GM18511 (cell line): Measurements from ENCODE around the gene MEIOSIN.
"Not testable (repeated sequence)": the region's sequence is repeated elsewhere in the genome, so short reads cannot be mapped to it uniquely, and the experiment has no call there.

Experiments used
- ATAC-seq: cut with Tn5 transposase; IDR thresholded peaks from one replicate; pipeline ENCODE4 v1.9.1; 2021; ENCODE audit warnings: mild to moderate bottlenecking, moderate library complexity; ENCODE audit not compliant: unreplicated experiment

MEIOSIN gene

GRCh38 chr19:45717983-45718650, 15.1 kb upstream of the MEIOSIN start:
- ATAC-seq = no peak

- ATAC-seq = not testable (repeated sequence)
Measured at GRCh38 chr19:45720065-45720464, 13.2 kb upstream of the MEIOSIN start.

- not testable (repeated sequence) for ATAC-seq
Measured at GRCh38 chr19:45728683-45729082, 4.6 kb upstream of the MEIOSIN start.

- no peak for ATAC-seq
Measured at GRCh38 chr19:45729800-45730290, 3.4 kb upstream of the MEIOSIN start.

GRCh38 chr19:45730368-45731288, 2.6 kb upstream of the MEIOSIN start, which contains the start of gene FBXO46:
TSS of gene FBXO46 (minus strand) at chr19:45730896. CDS start at chr19:45713495, 17,401 bp downstream.
- peak; percentile 97 for ATAC-seq

GRCh38 chr19:45739498-45740439, 6.5 kb downstream of the MEIOSIN start:
- no peak for ATAC-seq

GRCh38 chr19:45742969-45743368, 9.7 kb downstream of the MEIOSIN start:
- no peak for ATAC-seq

- no peak for ATAC-seq
Measured at GRCh38 chr19:45745606-45746005, 12.4 kb downstream of the MEIOSIN start.

- ATAC-seq = no peak
Measured at GRCh38 chr19:45746866-45747265, 13.6 kb downstream of the MEIOSIN start.

- no peak for ATAC-seq
Measured at GRCh38 chr19:45747513-45747912, 14.3 kb downstream of the MEIOSIN start.

GRCh38 chr19:45751483-45751882, 18.2 kb downstream of the MEIOSIN start:
- not testable (repeated sequence) for ATAC-seq

- ATAC-seq = no peak
Measured at GRCh38 chr19:45752639-45753038, 19.4 kb downstream of the MEIOSIN start.

- no peak for ATAC-seq
Measured at GRCh38 chr19:45753548-45753947, 20.3 kb downstream of the MEIOSIN start.

GRCh38 chr19:45754323-45754722, 21.1 kb downstream of the MEIOSIN start:
- ATAC-seq = no peak

GRCh38 chr19:45757695-45758094, 24.5 kb downstream of the MEIOSIN start:
- no peak for ATAC-seq

GRCh38 chr19:45758921-45759320, 25.7 kb downstream of the MEIOSIN start:
- ATAC-seq = no peak

- ATAC-seq = no peak
Measured at GRCh38 chr19:45761714-45762113, 28.5 kb downstream of the MEIOSIN start.

- no peak for ATAC-seq
Measured at GRCh38 chr19:45762870-45763631, 29.8 kb downstream of the MEIOSIN start.

GRCh38 chr19:45763691-45764294, 30.6 kb downstream of the MEIOSIN start:
- no peak for ATAC-seq
